Endothelial cell of hepatic sinusoid (primary cell): ENCODE data around the gene KIAA0040.
"Not testable (repeated sequence)": the region's sequence is repeated elsewhere in the genome, so short reads cannot be mapped to it uniquely, and the experiment has no call there.

Experiments used
- in situ Hi-C: cut with HindIII; loops from 2 replicates; pipeline ENCODE4 v1.10.0; 2017; ENCODE audit warnings: low sequenced_read_pairs

The KIAA0040 gene

GRCh38 chr1:175108331-175108820 is 84.2 kb downstream of the KIAA0040 start:
- in situ Hi-C loops, result not testable (repeated sequence)
